Activated gamma-delta T cell (primary cell): ENCODE results near the gene KRT82.

Experiments
- DNase-seq: peaks from one replicate; lab custom pipeline; 2025; lab: John Stamatoyannopoulos, UW

KRT82 gene

GRCh38 chr12:52385226-52385702 lies 20.9 kb downstream of the KRT82 start, which contains the start of gene KRT84:
Gene KRT84 (minus strand): TSS chr12:52385652. CDS start chr12:52385585, 67 bp downstream.
- DNase-seq: no peak

DNA sequence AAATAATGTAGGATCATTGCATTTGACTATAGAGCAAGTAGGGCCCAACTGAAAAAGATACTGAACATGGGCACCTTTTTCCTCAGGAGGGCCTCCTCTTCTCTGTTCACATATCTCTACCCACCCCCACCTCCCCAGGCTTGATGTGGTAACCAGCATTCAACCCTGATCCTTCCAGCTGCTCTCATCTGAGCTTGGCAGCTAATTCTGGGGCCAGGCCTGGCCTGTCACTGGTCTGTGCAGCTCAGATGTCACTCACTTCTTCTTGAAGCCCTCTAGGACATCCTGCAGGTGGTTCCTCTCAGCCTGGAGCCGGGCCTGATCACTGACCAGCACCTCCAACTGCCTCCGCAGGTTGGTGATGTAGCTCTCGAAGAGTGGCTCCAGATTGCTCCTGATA lies 22.8 kb downstream of the KRT82 start:
- DNase-seq: no peak

GRCh38 chr12:52382854-52383253 lies 23.3 kb downstream of the KRT82 start:
- DNase-seq: no peak

- no peak for DNase-seq
Observed at GRCh38 chr12:52381206-52381605, 24.9 kb downstream of the KRT82 start.

DNA sequence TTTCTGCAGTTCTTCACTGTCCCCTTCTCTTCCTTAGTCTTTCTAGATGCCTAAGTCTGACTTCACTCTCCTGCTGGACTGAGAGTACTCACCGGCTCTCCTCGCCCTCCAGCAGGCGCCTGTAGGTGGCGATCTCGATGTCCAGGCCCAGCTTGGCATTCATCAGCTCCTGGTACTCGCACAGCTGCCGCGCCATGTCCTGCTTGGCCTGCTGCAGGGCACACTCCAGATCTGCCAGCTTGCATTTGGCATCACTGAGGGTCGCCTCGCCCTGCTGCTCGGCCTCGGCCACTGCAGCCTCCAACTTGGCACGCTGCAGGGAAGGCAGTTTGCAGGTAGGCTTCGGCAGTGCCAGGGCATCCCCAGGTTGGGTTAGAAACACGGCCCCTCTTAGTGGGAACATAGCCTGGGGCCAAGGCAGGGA lies 25.9 kb downstream of the KRT82 start:
- no peak for DNase-seq

- no peak for DNase-seq
Observed at GRCh38 chr12:52379536-52379935, 26.6 kb downstream of the KRT82 start.

GRCh38 chr12:52378091-52378490 lies 28.0 kb downstream of the KRT82 start:
- no peak for DNase-seq

- DNase-seq: no peak
Observed at GRCh38 chr12:52377266-52377665, 28.9 kb downstream of the KRT82 start.

DNA sequence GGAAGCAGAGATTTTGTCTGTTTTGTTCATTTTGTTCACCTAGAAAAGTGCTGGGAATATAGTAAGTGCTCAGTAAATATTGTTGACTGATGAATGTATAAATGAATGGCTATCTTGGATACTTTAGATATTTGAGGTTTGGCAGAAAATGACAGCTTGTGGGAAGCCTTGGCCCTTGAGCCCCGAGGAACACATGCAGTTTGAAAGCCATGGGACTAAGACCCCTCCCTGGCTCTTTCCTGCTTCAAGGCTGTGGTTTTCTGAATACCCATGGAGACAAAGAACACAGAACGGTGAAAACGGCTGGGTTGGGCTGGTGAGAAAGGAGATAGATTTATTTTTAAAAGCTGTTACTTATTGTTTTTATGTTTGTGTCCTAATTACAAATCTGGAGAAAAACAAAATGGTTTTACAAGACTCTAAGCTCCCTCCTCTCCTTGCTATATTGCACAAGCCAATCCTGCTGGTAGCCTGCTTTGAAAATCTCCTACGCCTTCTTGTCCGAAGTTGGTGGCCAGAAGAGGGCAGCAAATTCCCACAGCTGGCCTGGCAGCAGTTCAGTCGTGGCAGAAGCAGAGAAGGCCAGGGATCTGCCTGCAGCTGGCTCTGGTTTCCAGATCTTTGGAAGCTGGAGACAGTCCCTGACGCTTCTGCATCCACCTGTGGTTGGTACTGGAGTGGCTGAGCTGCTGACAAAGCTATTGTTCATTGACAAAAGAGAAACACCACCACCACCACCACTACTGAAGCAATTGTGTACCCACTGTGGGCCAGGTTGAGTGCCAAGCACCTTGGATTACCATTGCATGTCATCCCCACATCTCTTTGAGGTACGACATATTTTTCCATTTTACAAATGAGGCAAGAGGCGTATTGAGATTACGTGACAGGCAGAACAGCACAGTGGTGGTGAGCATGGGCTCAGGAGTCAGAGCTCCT lies 33.6 kb downstream of the KRT82 start:
- DNase-seq: no peak

- DNase-seq: no peak
Observed at GRCh38 chr12:52371716-52372115, 34.4 kb downstream of the KRT82 start.

- no peak for DNase-seq
Observed at GRCh38 chr12:52370926-52371608, 35.1 kb downstream of the KRT82 start.

DNA sequence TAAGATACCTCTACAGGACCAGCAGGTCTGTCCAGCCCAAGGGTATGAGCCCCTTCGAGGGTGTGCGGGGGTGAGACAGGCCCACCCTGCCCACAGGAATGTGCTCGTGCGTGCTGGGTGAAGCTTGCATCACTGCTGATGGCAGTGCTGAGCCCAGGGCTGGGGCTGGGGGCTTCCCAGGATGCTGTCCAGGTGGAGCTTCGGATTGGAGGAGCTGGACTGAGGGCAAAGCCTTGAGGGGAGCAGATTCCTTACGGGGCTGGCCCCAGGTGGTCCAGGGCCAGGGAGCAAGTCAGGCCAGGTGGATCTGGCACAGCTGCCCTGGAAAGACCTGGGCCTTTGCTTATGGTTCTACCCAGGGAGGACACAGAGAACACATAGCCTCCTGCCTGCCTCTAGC lies 36.3 kb downstream of the KRT82 start:
- DNase-seq: no peak

- DNase-seq: no peak
Observed at GRCh38 chr12:52369211-52369610, 36.9 kb downstream of the KRT82 start.

GRCh38 chr12:52368508-52368907 lies 37.6 kb downstream of the KRT82 start:
- DNase-seq: no peak

DNA sequence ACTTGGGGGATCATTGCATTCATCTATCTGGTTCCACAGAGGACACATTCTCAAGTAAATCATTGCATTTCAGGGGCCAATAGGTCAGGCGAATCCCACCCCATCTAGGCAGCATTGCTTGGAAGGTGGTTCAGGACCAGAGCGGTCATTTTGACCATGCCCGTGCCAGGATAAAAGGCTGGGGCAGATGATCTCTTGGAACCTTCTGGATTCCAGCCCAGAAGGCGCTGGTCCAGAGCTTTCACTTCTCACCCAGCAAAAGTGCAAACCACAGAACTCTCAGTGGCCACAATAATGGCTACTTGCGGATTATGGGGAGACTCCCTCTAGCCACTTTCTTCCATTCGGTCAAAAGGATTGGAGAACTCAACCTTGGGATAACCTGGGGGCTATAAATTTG lies 38.3 kb downstream of the KRT82 start:
- DNase-seq: no peak

DNA sequence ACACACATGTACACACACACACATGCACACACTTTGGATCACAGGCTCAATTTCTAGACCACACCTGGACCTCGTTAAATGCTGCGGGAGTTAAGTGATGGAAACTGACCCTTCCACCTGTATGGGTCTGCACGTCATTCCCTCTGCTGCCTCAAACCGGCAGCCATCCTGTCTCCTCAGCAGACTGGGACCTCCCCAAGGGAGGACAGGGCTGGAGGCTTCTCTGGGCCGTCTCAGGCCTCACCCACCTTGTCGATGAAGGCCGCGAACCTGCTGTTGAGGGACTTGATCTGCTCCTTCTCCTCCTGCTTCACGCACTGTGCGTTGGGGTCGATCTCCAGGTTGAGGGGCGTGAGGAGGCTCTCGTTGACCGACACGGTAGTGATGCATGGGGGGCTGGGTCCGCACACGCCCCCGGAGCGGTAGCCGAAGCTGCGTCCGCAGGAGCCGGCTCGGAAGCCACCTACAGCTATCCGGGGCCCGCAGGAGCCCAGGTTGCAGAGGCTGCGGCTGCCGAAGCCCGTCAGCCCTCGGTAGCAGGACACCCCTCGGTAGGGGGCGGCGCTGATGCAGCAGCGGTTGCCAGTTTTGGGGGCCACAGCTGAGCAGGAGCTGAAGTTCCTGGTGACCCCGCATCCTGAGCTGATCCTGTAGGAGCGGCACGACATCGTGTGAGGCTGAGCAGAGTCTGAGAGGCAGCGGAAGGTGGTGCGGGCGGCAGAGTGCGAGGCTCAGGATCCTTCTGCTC lies 39.2 kb downstream of the KRT82 start, which contains the start of gene KRT85:
KRT85 (minus strand) TSS at position 744 of the 748 bp plus-strand sequence; CDS start at position 668, 76 bp downstream.
- DNase-seq: no peak

DNA sequence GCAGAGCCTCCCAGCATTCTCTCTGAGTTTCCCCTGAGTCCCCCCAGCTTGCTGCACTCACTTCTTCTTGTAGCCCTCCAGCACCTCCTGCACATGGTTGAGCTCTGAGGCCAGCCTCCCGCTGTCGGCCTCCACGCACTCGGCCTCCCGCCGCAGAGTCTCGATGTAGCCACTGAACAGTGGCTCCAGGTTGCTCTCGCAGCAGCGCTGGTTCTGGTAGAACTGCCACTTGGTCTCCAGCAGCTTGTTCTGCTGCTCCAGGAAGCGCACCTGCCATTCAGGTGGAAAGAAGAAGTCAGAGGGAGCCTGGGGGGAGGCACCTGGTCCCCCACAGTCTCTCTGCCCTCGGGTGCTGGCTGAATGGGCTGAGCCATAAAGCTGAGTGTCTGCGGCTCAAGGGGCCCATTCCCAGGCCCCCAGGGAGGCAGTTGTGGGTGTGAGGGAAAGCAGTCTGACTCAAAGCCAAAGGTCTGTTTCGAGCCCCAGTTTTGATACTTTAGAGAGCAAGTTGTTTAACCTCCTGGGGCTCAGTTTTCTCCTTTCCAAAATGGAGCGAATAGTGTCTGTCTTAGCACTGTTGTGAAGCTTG lies 41.1 kb downstream of the KRT82 start:
- no peak for DNase-seq

DNA sequence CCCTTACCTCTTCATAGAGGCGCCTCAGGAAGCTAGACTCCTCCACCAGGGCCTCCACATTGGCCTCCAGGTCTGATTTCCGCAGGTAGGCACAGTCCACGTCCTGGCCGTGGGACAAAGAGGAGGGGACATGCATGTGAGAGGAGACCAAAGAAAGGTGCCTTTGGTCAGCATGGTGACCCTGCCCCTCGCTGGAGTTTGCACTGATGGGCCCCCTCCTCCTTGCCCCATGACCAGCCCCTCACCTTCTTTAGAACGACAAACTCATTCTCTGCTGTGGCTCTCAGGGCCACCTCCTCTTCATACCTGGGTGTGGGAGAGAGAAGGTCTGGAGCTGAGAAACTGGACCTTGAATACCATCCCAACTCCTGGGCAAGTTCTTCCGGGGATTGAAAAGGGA lies 42.1 kb downstream of the KRT82 start:
- DNase-seq: no peak

- no peak for DNase-seq
Observed at GRCh38 chr12:52363111-52363679, 42.9 kb downstream of the KRT82 start.

DNA sequence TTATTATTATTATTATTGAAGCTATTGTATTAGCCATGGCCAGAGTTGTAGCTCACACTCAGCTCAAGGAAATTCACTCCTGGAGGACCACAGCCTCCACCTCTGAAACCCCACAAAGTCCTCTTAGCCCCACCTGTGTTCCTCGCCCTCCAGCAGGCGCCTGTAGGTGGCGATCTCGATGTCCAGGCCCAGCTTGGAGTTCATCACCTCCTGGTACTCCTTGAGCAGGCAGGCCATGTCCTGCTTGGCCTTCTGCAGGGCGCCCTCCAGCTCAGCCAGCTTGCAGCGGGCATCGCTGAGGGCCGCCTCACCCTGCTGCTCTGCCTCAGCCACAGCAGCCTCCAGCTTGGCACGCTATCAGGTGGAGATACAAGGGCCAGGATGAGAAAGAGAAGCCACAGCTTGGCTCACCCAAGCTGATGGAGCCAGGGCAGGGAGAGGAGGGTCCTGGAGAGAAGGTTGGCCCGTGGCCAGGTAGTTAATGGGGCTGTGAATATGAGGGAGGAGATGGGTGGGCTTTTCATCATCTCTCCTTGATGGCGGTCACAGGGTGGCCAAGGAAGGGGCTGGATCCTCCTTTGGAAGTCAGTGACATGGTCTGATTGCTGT lies 43.9 kb downstream of the KRT82 start:
- DNase-seq: no peak

DNA sequence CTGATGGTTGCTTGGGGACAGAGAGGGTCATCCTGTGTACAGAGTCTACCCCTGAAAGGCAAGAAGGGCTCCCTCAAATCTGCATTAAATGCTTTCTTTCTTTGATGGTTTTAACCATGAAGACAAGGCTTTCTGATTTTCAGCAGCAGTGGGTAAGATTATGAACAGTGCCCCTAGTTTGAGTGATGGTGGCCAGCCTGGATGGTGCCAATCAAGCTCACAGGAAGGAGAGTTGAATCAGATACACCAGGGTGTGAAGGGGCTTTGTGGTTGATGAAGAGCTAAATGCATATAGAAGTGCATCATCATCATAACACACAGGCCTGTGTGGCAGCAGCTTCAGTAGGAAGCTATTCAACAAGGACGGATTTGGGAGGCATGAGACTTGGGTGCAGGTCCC lies 44.6 kb downstream of the KRT82 start:
- DNase-seq: no peak
